HEK293 (cell line): ENCODE data around the gene ASIC3.
A peak's percentile ranks its signal among the peaks of the same experiment; 100 is the strongest.
"Not testable (repeated sequence)": the region's sequence is repeated elsewhere in the genome, so short reads cannot be mapped to it uniquely, and the experiment has no call there.

Experiments used
- CTCF ChIA-PET: fragments of 350-600 bp; formaldehyde crosslinking; extraction: SDS; loops from one replicate; lab custom pipeline; 2021; ENCODE audit warnings: antibody characterized with exemption; lab: Yijun Ruan, JAX
- POLR2A ChIA-PET: fragments of 300-600 bp; formaldehyde crosslinking; extraction: SDS; loops from one replicate; lab custom pipeline; 2020; ENCODE audit warnings: antibody characterized with exemption, inconsistent platforms; lab: Yijun Ruan, JAX
- H3K27ac ChIP-seq: fragments of 200-500 bp; sonication (Bioruptor generic); 2 replicates; pipeline ENCODE4 v1.5.1; 2014; ENCODE audit warnings: low read depth, low read length, control low read depth, inconsistent platforms; ENCODE audit errors: extremely low read depth
- H3K36me3 ChIP-seq, 2 experiments: fragments of 200-500 bp in 1 of 2; sonication (Bioruptor generic) in 1 of 2; 1 replicate in 1 of 2; 2 replicates in 1 of 2; pipeline ENCODE4 v1.5.1; 2014 to 2017; ENCODE audit warnings: inconsistent platforms in 2 of 2, low read length in 2 of 2; ENCODE audit not compliant: control insufficient read depth in 2 of 2, insufficient read depth in 1 of 2
- H3K4me1 ChIP-seq: fragments of 200-500 bp; sonication (Bioruptor generic); 2 replicates; pipeline ENCODE4 v1.5.1; 2014; ENCODE audit warnings: mild to moderate bottlenecking, low read length, inconsistent platforms; ENCODE audit not compliant: control insufficient read depth, insufficient read depth
- H3K4me3 ChIP-seq: 2 replicates; pipeline ENCODE4 v1.5.1; 2011; ENCODE audit warnings: low read depth, mild to moderate bottlenecking, control low read depth, low read length, moderate library complexity
- H3K9me3 ChIP-seq: fragments of 200-500 bp; sonication (Bioruptor generic); 2 replicates; pipeline ENCODE4 v1.5.1; 2014; ENCODE audit warnings: low read depth, low read length, inconsistent platforms; ENCODE audit not compliant: control insufficient read depth, insufficient read depth
- HOXD13 ChIP-seq: sonication (generic); formaldehyde crosslinking; IDR thresholded peaks from 2 replicates; pipeline ENCODE4 v1.8.0; 2022; ENCODE audit warnings: missing genetic modification reagents, borderline replicate concordance
- MZF1 ChIP-seq: fragments of 450-650 bp; formaldehyde crosslinking; IDR thresholded peaks from 2 replicates; pipeline ENCODE4 v1.5.1; 2017; ENCODE audit warnings: missing biosample characterization, missing genetic modification characterization, borderline replicate concordance
- SALL2 ChIP-seq: fragments of 450-650 bp; formaldehyde crosslinking; IDR thresholded peaks from 2 replicates; pipeline ENCODE4 v1.5.0; 2017; ENCODE audit warnings: missing biosample characterization, mild to moderate bottlenecking, missing genetic modification characterization, borderline replicate concordance
- ZNF214 ChIP-seq: fragments of 450-650 bp; formaldehyde crosslinking; IDR thresholded peaks from 2 replicates; pipeline ENCODE4 v1.5.1; 2017; ENCODE audit warnings: missing biosample characterization, mild to moderate bottlenecking, missing genetic modification characterization, borderline replicate concordance
- ZNF223 ChIP-seq: fragments of 450-650 bp; formaldehyde crosslinking; IDR thresholded peaks from 2 replicates; pipeline ENCODE4 v1.5.1; 2016; ENCODE audit warnings: missing biosample characterization, missing genetic modification characterization
- ZNF248 ChIP-seq: fragments of 450-650 bp; formaldehyde crosslinking; IDR thresholded peaks from 2 replicates; pipeline ENCODE4 v1.5.1; 2017; ENCODE audit warnings: missing biosample characterization, missing genetic modification characterization
- ZNF292 ChIP-seq: fragments of 450-650 bp; formaldehyde crosslinking; IDR thresholded peaks from 2 replicates; pipeline ENCODE4 v1.5.1; 2016; ENCODE audit warnings: low read depth, missing biosample characterization, missing genetic modification characterization, borderline replicate concordance
- ZNF335 ChIP-seq: fragments of 450-650 bp; formaldehyde crosslinking; conservative IDR thresholded peaks from 2 replicates; pipeline ENCODE4 v1.5.1; 2016; ENCODE audit warnings: missing biosample characterization, missing genetic modification characterization
- ZNF426 ChIP-seq: fragments of 450-650 bp; formaldehyde crosslinking; IDR thresholded peaks from 2 replicates; pipeline ENCODE4 v1.5.1; 2017; ENCODE audit warnings: missing biosample characterization, missing genetic modification characterization, mild to moderate bottlenecking, inconsistent platforms, moderate library complexity
- ZNF473 ChIP-seq: fragments of 450-650 bp; formaldehyde crosslinking; IDR thresholded peaks from 2 replicates; pipeline ENCODE4 v1.5.1; 2017; ENCODE audit warnings: missing biosample characterization, missing genetic modification characterization
- ZNF510 ChIP-seq: fragments of 450-650 bp; formaldehyde crosslinking; IDR thresholded peaks from 2 replicates; pipeline ENCODE4 v1.5.1; 2018; ENCODE audit warnings: mild to moderate bottlenecking, missing genetic modification characterization, missing biosample characterization; ENCODE audit not compliant: insufficient replicate concordance
- ZNF544 ChIP-seq: fragments of 450-650 bp; formaldehyde crosslinking; IDR thresholded peaks from 2 replicates; pipeline ENCODE4 v1.5.0; 2017; ENCODE audit warnings: missing biosample characterization, missing genetic modification characterization
- ZNF560 ChIP-seq: fragments of 450-650 bp; formaldehyde crosslinking; IDR thresholded peaks from 2 replicates; pipeline ENCODE4 v1.5.1; 2017; ENCODE audit warnings: missing biosample characterization, missing genetic modification characterization, borderline replicate concordance
- ZNF626 ChIP-seq: fragments of 450-650 bp; sonication (Bioruptor Pico); formaldehyde crosslinking; IDR thresholded peaks from 2 replicates; pipeline ENCODE4 v1.5.1; 2018; ENCODE audit warnings: missing biosample characterization, missing genetic modification characterization, inconsistent platforms
- ZNF660 ChIP-seq: fragments of 450-650 bp; IDR thresholded peaks from 2 replicates; pipeline ENCODE4 v1.5.1; 2018; ENCODE audit warnings: missing biosample characterization, mild to moderate bottlenecking, missing genetic modification characterization
- TF ChIP-seq, protein P1 (sequence below): fragments of 450-650 bp; formaldehyde crosslinking; IDR thresholded peaks from 2 replicates; pipeline ENCODE4 v1.5.1; 2016; ENCODE audit warnings: missing biosample characterization, missing genetic modification characterization
- TF ChIP-seq, protein P2 (sequence below): fragments of 450-650 bp; formaldehyde crosslinking; conservative IDR thresholded peaks from 2 replicates; pipeline ENCODE4 v1.5.1; 2016; ENCODE audit warnings: low read depth, missing biosample characterization, missing genetic modification characterization
- TF ChIP-seq, protein P3 (sequence below): fragments of 450-650 bp; formaldehyde crosslinking; IDR thresholded peaks from 2 replicates; pipeline ENCODE4 v1.5.1; 2017; ENCODE audit warnings: missing biosample characterization, mild to moderate bottlenecking, missing genetic modification characterization, moderate library complexity

The ASIC3 gene

DNA sequence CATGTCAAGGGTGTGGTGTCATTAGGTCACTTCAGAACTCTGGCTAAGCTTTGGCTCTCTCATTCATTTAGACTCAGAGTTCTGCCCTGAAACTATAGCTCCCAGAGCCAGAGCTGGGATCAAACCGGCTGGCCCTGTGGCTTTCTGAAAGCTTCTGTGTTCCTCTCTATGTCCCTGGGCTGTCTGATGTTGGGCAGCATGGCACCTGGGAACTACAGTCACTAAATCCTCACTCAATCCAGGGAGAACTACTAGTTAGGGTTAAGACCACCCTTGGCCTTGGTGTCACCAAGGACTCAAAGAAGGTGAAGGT, 37.3 kb upstream of the ASIC3 start:
- ChIA-PET POLR2A (interaction anchor here (1.3 kb wide), 1 partner anchor 17 kb away, joined by 6 read pairs; the partner anchor contains the start of gene ABCB8), CTCF (interaction anchor here (0.6 to 2.9 kb wide), 14 partner anchors 8 to 158 kb away, joined by 3 to 27 read pairs (median 4); partner anchors contain the start of gene ATG9B)
- no peak for TF ChIP-seq ZNF626 (tag by site-specific recombination)
- no peak for TF ChIP-seq SALL2 (tag by site-specific recombination)
- TF ChIP-seq, protein P1, sequence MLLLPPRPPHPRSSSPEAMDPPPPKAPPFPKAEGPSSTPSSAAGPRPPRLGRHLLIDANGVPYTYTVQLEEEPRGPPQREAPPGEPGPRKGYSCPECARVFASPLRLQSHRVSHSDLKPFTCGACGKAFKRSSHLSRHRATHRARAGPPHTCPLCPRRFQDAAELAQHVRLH: no peak
- no peak for TF ChIP-seq ZNF560 (tag by site-specific recombination)
- no peak for TF ChIP-seq ZNF426 (tag by site-specific recombination)
- no peak for TF ChIP-seq HOXD13
- no peak for TF ChIP-seq ZNF248
- TF ChIP-seq ZNF660: no peak
- Histone ChIP-seq H3K27ac (no peak overlapping the region), H3K36me3 (no peaks in the 10 kb centered on the region), H3K4me1 (no peaks in the 10 kb centered on the region), H3K9me3 (no peaks in the 10 kb centered on the region), H3K4me3 (no peak overlapping the region)

DNA sequence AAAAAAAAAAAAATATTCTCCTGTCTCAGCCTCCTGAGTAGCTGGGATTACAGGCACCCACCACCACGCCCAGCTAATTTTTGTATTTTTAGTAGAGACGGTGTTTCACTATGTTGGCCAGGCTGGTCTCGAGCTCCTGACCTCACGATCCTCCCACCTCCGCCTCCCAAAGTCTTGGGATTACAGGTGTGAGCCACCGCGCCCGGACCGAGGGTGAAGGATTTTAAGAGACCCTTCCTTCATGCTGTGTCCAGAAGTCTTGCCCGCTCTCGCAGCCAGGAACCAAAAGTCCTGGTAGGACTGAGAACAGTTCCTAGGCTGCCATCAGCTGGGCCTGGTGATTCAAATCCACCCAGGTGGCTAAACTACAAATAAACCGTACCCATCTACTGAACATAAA, 36.7 kb upstream of the ASIC3 start:
- not testable (repeated sequence) for H3K27ac ChIP-seq, H3K9me3 ChIP-seq, H3K4me1 ChIP-seq, H3K36me3 ChIP-seq, H3K4me3 ChIP-seq
- POLR2A ChIA-PET: interaction anchor here (0.7 to 1.3 kb wide), 2 partner anchors 17 to 208 kb away, joined by 3 to 6 read pairs; partner anchors contain the start of gene ABCB8
- CTCF ChIA-PET: interaction anchor here (0.7 to 2.9 kb wide), 13 partner anchors 8 to 158 kb away, joined by 3 to 27 read pairs (median 4); partner anchors contain the start of gene ATG9B

DNA sequence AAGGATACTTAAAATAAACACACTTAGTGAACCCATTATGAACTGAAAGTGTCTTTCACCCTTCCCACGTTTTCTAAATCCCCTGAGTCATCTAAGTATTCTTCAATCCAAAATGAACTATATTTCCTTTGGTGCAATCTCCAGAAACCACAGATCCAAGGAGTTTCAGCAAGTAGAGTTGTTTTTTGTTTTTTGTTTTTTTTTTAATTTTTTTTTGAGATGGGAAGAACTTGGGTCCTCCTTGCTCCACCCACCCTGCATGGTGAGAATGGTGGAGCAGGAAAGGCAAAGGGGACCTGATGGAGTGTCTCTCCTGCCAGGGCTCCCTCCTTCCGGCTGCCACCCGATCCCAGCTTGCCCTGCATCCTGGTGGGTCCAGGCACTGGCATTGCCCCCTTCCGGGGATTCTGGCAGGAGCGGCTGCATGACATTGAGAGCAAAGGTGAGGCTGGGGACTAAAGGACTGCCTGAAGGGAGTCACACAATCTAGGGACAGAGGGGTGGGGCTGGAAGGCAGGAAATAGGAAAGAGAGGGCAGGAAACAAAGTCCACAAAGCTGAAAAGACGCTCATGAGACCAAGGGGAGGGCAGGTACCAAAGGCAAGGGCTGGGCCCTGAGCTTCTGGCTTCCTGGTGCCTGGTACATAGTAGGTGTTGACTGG, 36.2 kb upstream of the ASIC3 start:
- Histone ChIP-seq H3K9me3 (no peaks in the 10 kb centered on the region), H3K36me3 (no peaks in the 10 kb centered on the region), H3K27ac (no peak overlapping the region), H3K4me1 (no peaks in the 10 kb centered on the region), H3K4me3 (no peak overlapping the region)
- ChIA-PET CTCF (interaction anchor here (0.6 to 2.9 kb wide), 17 partner anchors 7 to 232 kb away, joined by 3 to 27 read pairs (median 4); partner anchors contain the start of genes ATG9B and CDK5), POLR2A (interaction anchor here (0.6 to 1.0 kb wide), 3 partner anchors 46 to 207 kb away, joined by 3 read pairs; partner anchors contain the start of gene CDK5)
- TF ChIP-seq ZNF292 (tag by site-specific recombination) (no peak), ZNF544 (tag by site-specific recombination) (no peak), ZNF473 (tag by site-specific recombination) (no peak), ZNF335 (tag by site-specific recombination) (peak; percentile 43; the same call in 1 of the 2 replicates), ZNF223 (tag by site-specific recombination) (peak; percentile 50; the same call in 1 of the 2 replicates), ZNF214 (tag by site-specific recombination) (no peak), ZNF510 (tag by site-specific recombination) (no peak), ZNF248 (no peak), MZF1 (tag by site-specific recombination) (no peak)
- TF ChIP-seq, protein P2, sequence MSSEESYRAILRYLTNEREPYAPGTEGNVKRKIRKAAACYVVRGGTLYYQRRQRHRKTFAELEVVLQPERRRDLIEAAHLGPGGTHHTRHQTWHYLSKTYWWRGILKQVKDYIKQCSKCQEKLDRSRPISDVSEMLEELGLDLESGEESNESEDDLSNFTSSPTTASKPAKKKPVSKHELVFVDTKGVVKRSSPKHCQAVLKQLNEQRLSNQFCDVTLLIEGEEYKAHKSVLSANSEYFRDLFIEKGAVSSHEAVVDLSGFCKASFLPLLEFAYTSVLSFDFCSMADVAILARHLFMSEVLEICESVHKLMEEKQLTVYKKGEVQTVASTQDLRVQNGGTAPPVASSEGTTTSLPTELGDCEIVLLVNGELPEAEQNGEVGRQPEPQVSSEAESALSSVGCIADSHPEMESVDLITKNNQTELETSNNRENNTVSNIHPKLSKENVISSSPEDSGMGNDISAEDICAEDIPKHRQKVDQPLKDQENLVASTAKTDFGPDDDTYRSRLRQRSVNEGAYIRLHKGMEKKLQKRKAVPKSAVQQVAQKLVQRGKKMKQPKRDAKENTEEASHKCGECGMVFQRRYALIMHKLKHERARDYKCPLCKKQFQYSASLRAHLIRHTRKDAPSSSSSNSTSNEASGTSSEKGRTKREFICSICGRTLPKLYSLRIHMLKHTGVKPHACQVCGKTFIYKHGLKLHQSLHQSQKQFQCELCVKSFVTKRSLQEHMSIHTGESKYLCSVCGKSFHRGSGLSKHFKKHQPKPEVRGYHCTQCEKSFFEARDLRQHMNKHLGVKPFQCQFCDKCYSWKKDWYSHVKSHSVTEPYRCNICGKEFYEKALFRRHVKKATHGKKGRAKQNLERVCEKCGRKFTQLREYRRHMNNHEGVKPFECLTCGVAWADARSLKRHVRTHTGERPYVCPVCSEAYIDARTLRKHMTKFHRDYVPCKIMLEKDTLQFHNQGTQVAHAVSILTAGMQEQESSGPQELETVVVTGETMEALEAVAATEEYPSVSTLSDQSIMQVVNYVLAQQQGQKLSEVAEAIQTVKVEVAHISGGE (tag by site-specific recombination): no peak
- TF ChIP-seq, protein P3, sequence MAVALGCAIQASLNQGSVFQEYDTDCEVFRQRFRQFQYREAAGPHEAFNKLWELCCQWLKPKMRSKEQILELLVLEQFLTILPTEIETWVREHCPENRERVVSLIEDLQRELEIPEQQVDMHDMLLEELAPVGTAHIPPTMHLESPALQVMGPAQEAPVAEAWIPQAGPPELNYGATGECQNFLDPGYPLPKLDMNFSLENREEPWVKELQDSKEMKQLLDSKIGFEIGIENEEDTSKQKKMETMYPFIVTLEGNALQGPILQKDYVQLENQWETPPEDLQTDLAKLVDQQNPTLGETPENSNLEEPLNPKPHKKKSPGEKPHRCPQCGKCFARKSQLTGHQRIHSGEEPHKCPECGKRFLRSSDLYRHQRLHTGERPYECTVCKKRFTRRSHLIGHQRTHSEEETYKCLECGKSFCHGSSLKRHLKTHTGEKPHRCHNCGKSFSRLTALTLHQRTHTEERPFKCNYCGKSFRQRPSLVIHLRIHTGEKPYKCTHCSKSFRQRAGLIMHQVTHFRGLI (tag by site-specific recombination): no peak
